ENCODE results near the gene RABIF.

RABIF gene

GRCh38 chr1:202888221-202888530 lies 773 bp downstream of the RABIF start:
- DNase-seq (ENCODE audit: low read depth) = no peak
- no peak for TF ChIP-seq CTCF (IDR thresholded peaks at IDR 0.05; ENCODE audit: low read depth, low read length)
- no peak for TF ChIP-seq MAX (IDR thresholded peaks at IDR 0.05; ENCODE audit: low read depth, low read length)
- no peak for TF ChIP-seq POLR2A (IDR thresholded peaks at IDR 0.05; ENCODE audit: extremely low read depth, insufficient read length)
- no peak for TF ChIP-seq MYC (IDR thresholded peaks at IDR 0.05; ENCODE audit: low read depth, low read length)
- H3K4me3 ChIP-seq (ENCODE audit: low read depth, low read length) = peak overlapping the region; percentile 92

- no peak for DNase-seq (ENCODE audit: low read depth)
- TF ChIP-seq CTCF (IDR thresholded peaks at IDR 0.05; ENCODE audit: low read depth, low read length) (no peak), MYC (IDR thresholded peaks at IDR 0.05; ENCODE audit: low read depth, low read length) (no peak), MAX (IDR thresholded peaks at IDR 0.05; ENCODE audit: low read depth, low read length) (no peak), POLR2A (IDR thresholded peaks at IDR 0.05; ENCODE audit: extremely low read depth, insufficient read length) (no peak)
- H3K4me3 ChIP-seq (ENCODE audit: low read depth, low read length) = no peak overlapping the region
Measured at GRCh38 chr1:202880961-202881460, 7.9 kb downstream of the RABIF start.

GRCh38 chr1:202880062-202880461 lies 8.9 kb downstream of the RABIF start:
- no peak for DNase-seq (ENCODE audit: low read depth)
- no peak for TF ChIP-seq MAX (IDR thresholded peaks at IDR 0.05; ENCODE audit: low read depth, low read length)
- no peak for TF ChIP-seq MYC (IDR thresholded peaks at IDR 0.05; ENCODE audit: low read depth, low read length)
- no peak for TF ChIP-seq CTCF (IDR thresholded peaks at IDR 0.05; ENCODE audit: low read depth, low read length)
- TF ChIP-seq POLR2A (IDR thresholded peaks at IDR 0.05; ENCODE audit: extremely low read depth, insufficient read length) = no peak
- H3K4me3 ChIP-seq (ENCODE audit: low read depth, low read length) = no peak overlapping the region

- DNase-seq (ENCODE audit: low read depth) = no peak
- no peak overlapping the region for H3K4me3 ChIP-seq (ENCODE audit: low read depth, low read length)
- TF ChIP-seq MYC (IDR thresholded peaks at IDR 0.05; ENCODE audit: low read depth, low read length) (no peak), MAX (IDR thresholded peaks at IDR 0.05; ENCODE audit: low read depth, low read length) (no peak), CTCF (IDR thresholded peaks at IDR 0.05; ENCODE audit: low read depth, low read length) (no peak), POLR2A (IDR thresholded peaks at IDR 0.05; ENCODE audit: extremely low read depth, insufficient read length) (no peak)
Measured at GRCh38 chr1:202879128-202879527, 9.8 kb downstream of the RABIF start.

- DNase-seq (ENCODE audit: low read depth) = no peak
- TF ChIP-seq POLR2A (IDR thresholded peaks at IDR 0.05; ENCODE audit: extremely low read depth, insufficient read length) = no peak
- no peak for TF ChIP-seq MYC (IDR thresholded peaks at IDR 0.05; ENCODE audit: low read depth, low read length)
- TF ChIP-seq CTCF (IDR thresholded peaks at IDR 0.05; ENCODE audit: low read depth, low read length) = no peak
- TF ChIP-seq MAX (IDR thresholded peaks at IDR 0.05; ENCODE audit: low read depth, low read length) = no peak
- H3K4me3 ChIP-seq (ENCODE audit: low read depth, low read length) = no peak overlapping the region
Measured at GRCh38 chr1:202873026-202873425, 15.9 kb downstream of the RABIF start.

GRCh38 chr1:202871367-202871766 lies 17.6 kb downstream of the RABIF start:
- no peak overlapping the region for H3K4me3 ChIP-seq (ENCODE audit: low read depth, low read length)
- no peak for TF ChIP-seq MAX (IDR thresholded peaks at IDR 0.05; ENCODE audit: low read depth, low read length)
- no peak for TF ChIP-seq CTCF (IDR thresholded peaks at IDR 0.05; ENCODE audit: low read depth, low read length)
- no peak for TF ChIP-seq MYC (IDR thresholded peaks at IDR 0.05; ENCODE audit: low read depth, low read length)
- no peak for TF ChIP-seq POLR2A (IDR thresholded peaks at IDR 0.05; ENCODE audit: extremely low read depth, insufficient read length)
- no peak for DNase-seq (ENCODE audit: low read depth)

All from NB4 (cell line).